ENCODE data around the gene ST7.

The ST7 gene

GRCh38 chr7:117077658-117078057 is 124.4 kb downstream of the ST7 start:
- no peak for TF ChIP-seq ZNF274 (IDR thresholded peaks at IDR 0.05; ENCODE audit: low read depth, low read length)
- no peak overlapping the region for H3K4me3 ChIP-seq (ENCODE audit: low read length)

- no peak for TF ChIP-seq ZNF274 (IDR thresholded peaks at IDR 0.05; ENCODE audit: low read depth, low read length)
- no peak overlapping the region for H3K4me3 ChIP-seq (ENCODE audit: low read length)
Observed at GRCh38 chr7:117082647-117083046, 129.3 kb downstream of the ST7 start.

- H3K4me3 ChIP-seq (ENCODE audit: low read length): no peak overlapping the region
- TF ChIP-seq ZNF274 (IDR thresholded peaks at IDR 0.05; ENCODE audit: low read depth, low read length): no peak
Observed at GRCh38 chr7:117083648-117084047, 130.3 kb downstream of the ST7 start.

- no peak for TF ChIP-seq ZNF274 (IDR thresholded peaks at IDR 0.05; ENCODE audit: low read depth, low read length)
- H3K4me3 ChIP-seq (ENCODE audit: low read length): no peak overlapping the region
Observed at GRCh38 chr7:117084286-117084685, 131.0 kb downstream of the ST7 start.

GRCh38 chr7:117085275-117085674 is 132.0 kb downstream of the ST7 start:
- no peak overlapping the region for H3K4me3 ChIP-seq (ENCODE audit: low read length)
- no peak for TF ChIP-seq ZNF274 (IDR thresholded peaks at IDR 0.05; ENCODE audit: low read depth, low read length)

- no peak for TF ChIP-seq ZNF274 (IDR thresholded peaks at IDR 0.05; ENCODE audit: low read depth, low read length)
- H3K4me3 ChIP-seq (ENCODE audit: low read length): no peak overlapping the region
Observed at GRCh38 chr7:117085769-117086463, 132.6 kb downstream of the ST7 start.

- TF ChIP-seq ZNF274 (IDR thresholded peaks at IDR 0.05; ENCODE audit: low read depth, low read length): no peak
- H3K4me3 ChIP-seq (ENCODE audit: low read length): no peak overlapping the region
Observed at GRCh38 chr7:117086788-117087187, 133.5 kb downstream of the ST7 start.

GRCh38 chr7:117087639-117088396 is 134.5 kb downstream of the ST7 start:
- H3K4me3 ChIP-seq (ENCODE audit: low read length): no peak overlapping the region

GRCh38 chr7:117088623-117089194 is 135.4 kb downstream of the ST7 start:
- no peak overlapping the region for H3K4me3 ChIP-seq (ENCODE audit: low read length)
- TF ChIP-seq ZNF274 (IDR thresholded peaks at IDR 0.05; ENCODE audit: low read depth, low read length): no peak

More at GRCh38 chr7:117087639-117088396, 134.5 kb downstream of the ST7 start:
- TF ChIP-seq ZNF274 (IDR thresholded peaks at IDR 0.05; ENCODE audit: low read depth, low read length): no peak

GRCh38 chr7:117090791-117091190 is 137.5 kb downstream of the ST7 start:
- no peak overlapping the region for H3K4me3 ChIP-seq (ENCODE audit: low read length)
- no peak for TF ChIP-seq ZNF274 (IDR thresholded peaks at IDR 0.05; ENCODE audit: low read depth, low read length)

- no peak for TF ChIP-seq ZNF274 (IDR thresholded peaks at IDR 0.05; ENCODE audit: low read depth, low read length)
- no peak overlapping the region for H3K4me3 ChIP-seq (ENCODE audit: low read length)
Observed at GRCh38 chr7:117091721-117092120, 138.4 kb downstream of the ST7 start.

GRCh38 chr7:117092785-117093184 is 139.5 kb downstream of the ST7 start:
- H3K4me3 ChIP-seq (ENCODE audit: low read length): no peak overlapping the region
- no peak for TF ChIP-seq ZNF274 (IDR thresholded peaks at IDR 0.05; ENCODE audit: low read depth, low read length)

GRCh38 chr7:117094457-117094856 is 141.2 kb downstream of the ST7 start:
- H3K4me3 ChIP-seq (ENCODE audit: low read length): no peak overlapping the region
- no peak for TF ChIP-seq ZNF274 (IDR thresholded peaks at IDR 0.05; ENCODE audit: low read depth, low read length)

GRCh38 chr7:117095055-117095454 is 141.8 kb downstream of the ST7 start:
- no peak for TF ChIP-seq ZNF274 (IDR thresholded peaks at IDR 0.05; ENCODE audit: low read depth, low read length)
- no peak overlapping the region for H3K4me3 ChIP-seq (ENCODE audit: low read length)

GRCh38 chr7:117096330-117096729 is 143.0 kb downstream of the ST7 start:
- TF ChIP-seq ZNF274 (IDR thresholded peaks at IDR 0.05; ENCODE audit: low read depth, low read length): no peak
- no peak overlapping the region for H3K4me3 ChIP-seq (ENCODE audit: low read length)
